CD4-positive, CD25-positive, alpha-beta regulatory T cell (primary cell): ENCODE results near the gene PRKCQ. TPM values are rescaled to one million over a fixed set of nuclear protein-coding genes. Genes with fewer than 3 reads are reported as not detected.

Experiments
- ATAC-seq, 2 donors: fragments of 150-1000 bp; cut with Tn5 transposase; one replicate each; pipeline ENCODE4 v1.10.0; 2021; ENCODE audit warnings: low read depth in 2 of 2, moderate number of reproducible peaks in 2 of 2, moderate library complexity in 1 of 2
- DNase-seq, 3 donors: peaks; one replicate each; pipeline versions ENCODE4 v3.0.0 to v3.0.0-alpha.2; 2012 to 2022; ENCODE audit warnings: mixed read lengths in 1 of 3
- H3K27ac ChIP-seq: one replicate; pipeline ENCODE4 v1.7.0; 2013; ENCODE audit warnings: mild to moderate bottlenecking, low read length; ENCODE audit not compliant: insufficient read depth, poor library complexity, severe bottlenecking
- H3K27me3 ChIP-seq: one replicate; pipeline ENCODE4 v1.7.0; 2013; ENCODE audit warnings: low read length; ENCODE audit not compliant: control insufficient read depth, insufficient read depth
- H3K36me3 ChIP-seq: one replicate; pipeline ENCODE4 v1.7.0; 2013; ENCODE audit warnings: mild to moderate bottlenecking, low read length, moderate library complexity; ENCODE audit not compliant: control insufficient read depth, insufficient read depth
- H3K4me1 ChIP-seq: 2 replicates; pipeline ENCODE4 v1.7.0; 2013; ENCODE audit warnings: mild to moderate bottlenecking, low read length; ENCODE audit not compliant: insufficient read depth, control insufficient read depth, poor library complexity, severe bottlenecking
- H3K4me3 ChIP-seq: one replicate; pipeline ENCODE4 v1.7.0; 2013; ENCODE audit warnings: low read depth, mild to moderate bottlenecking, low read length, moderate library complexity
- H3K9me3 ChIP-seq, 2 experiments: 1 replicate in 1 of 2; 2 replicates in 1 of 2; pipeline ENCODE4 v1.7.0; 2013; ENCODE audit warnings: low read length in 2 of 2, mild to moderate bottlenecking in 1 of 2, moderate library complexity in 1 of 2; ENCODE audit not compliant: control insufficient read depth in 2 of 2
- H3K27ac Mint-ChIP-seq, 3 donors: one replicate each; pipeline ENCODE4 v1.8.0; 2020 to 2022; ENCODE audit warnings: mild to moderate bottlenecking in 3 of 3, mixed read lengths in 3 of 3, moderate library complexity in 2 of 3
- H3K27me3 Mint-ChIP-seq: one replicate; pipeline ENCODE4 v1.8.0; 2022; ENCODE audit warnings: mild to moderate bottlenecking, mixed read lengths
- H3K36me3 Mint-ChIP-seq: one replicate; pipeline ENCODE4 v1.8.0; 2020; ENCODE audit warnings: mixed read lengths
- H3K4me1 Mint-ChIP-seq, 4 donors: one replicate each; pipeline ENCODE4 v1.8.0; 2020 to 2022; ENCODE audit warnings: mixed read lengths in 4 of 4, mild to moderate bottlenecking in 1 of 4
- H3K4me3 Mint-ChIP-seq, 4 donors: one replicate each; pipeline ENCODE4 v1.8.0; 2020 to 2022; ENCODE audit warnings: mild to moderate bottlenecking in 4 of 4, mixed read lengths in 4 of 4, moderate library complexity in 3 of 4
- H3K9me3 Mint-ChIP-seq, 7 donors: one replicate each; pipeline ENCODE4 v1.8.0; 2020 to 2022; ENCODE audit warnings: mixed read lengths in 7 of 7, mild to moderate bottlenecking in 3 of 7, moderate library complexity in 2 of 7
- polyA plus RNA-seq, 4 donors: library from polyadenylated mRNA; unstranded; fragments of 300-500 nt; fragmentation: Illumina TruSeq; gene quantifications; one replicate each; pipeline ENCODE4 v1.2.3, GENCODE V29; 2021
- total RNA-seq: library from RNA; stranded (reverse); gene quantifications from one replicate; pipeline ENCODE4 v1.2.3, GENCODE V29; 2022

PRKCQ gene
- total and polyA plus RNA-seq, 5 donors from 2014 or later = 62.4 to 87.3 (median 69.2) TPM

- H3K4me1 Mint-ChIP-seq = peaks cover 51 to 80% (median 58%) of the 10 kb centered on the region in 4 donors
- H3K4me3 Mint-ChIP-seq = no peak overlapping the region
- peaks cover 55% of the 10 kb centered on the region for H3K36me3 Mint-ChIP-seq
Measured at GRCh38 chr10:6514180-6514579, 65.9 kb downstream of the PRKCQ start.

DNA sequence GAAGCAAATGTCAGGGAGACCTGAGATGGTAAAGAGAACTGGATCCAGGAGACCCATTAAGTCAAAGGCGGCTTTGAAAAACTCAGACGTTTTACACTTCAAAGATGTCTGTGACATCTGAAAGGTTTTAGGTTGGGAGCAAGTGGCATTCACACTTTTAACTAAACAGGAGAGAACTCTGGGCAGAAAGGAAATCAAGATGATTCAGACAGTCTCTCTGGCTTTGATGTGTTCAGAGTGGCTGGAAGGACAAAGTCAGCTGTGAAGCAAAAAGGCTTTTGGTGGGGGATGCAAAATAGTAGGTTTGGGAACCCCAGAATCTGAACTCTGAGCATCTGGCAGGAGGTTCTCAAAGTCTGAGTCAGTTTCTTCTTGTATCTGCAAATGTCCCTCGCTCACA is 66.6 kb downstream of the PRKCQ start:
- Mint-ChIP-seq H3K9me3 (peaks cover 0 to 3% (median 0%) of the 10 kb centered on the region in 7 donors), H3K36me3 (peaks cover 59% of the 10 kb centered on the region), H3K27ac (peak overlapping the region; percentile 32 to 85 (median 70)), H3K4me1 (peaks cover 49 to 74% (median 57%) of the 10 kb centered on the region in 4 donors), H3K4me3 (peak overlapping the region in 1 of 4 donors; percentile 1), H3K27me3 (no peaks in the 10 kb centered on the region)
- DNase-seq (peak in 1 of 3 donors; percentile 11), ATAC-seq (no peak)
- Histone ChIP-seq H3K27me3 (no peaks in the 10 kb centered on the region), H3K36me3 (peaks cover 64% of the 10 kb centered on the region), H3K27ac (peak overlapping the region; percentile 15), H3K9me3 (no peaks in the 10 kb centered on the region), H3K4me1 (peaks cover 34% of the 10 kb centered on the region), H3K4me3 (no peak overlapping the region)

More at GRCh38 chr10:6514180-6514579, 65.9 kb downstream of the PRKCQ start:
- Mint-ChIP-seq H3K27ac (peak overlapping the region in 2 of 3 donors; percentile 52 to 95), H3K27me3 (no peaks in the 10 kb centered on the region), H3K9me3 (peaks cover 0 to 3% (median 0%) of the 10 kb centered on the region in 7 donors)
- Histone ChIP-seq H3K27ac (peak overlapping the region; percentile 15), H3K27me3 (no peaks in the 10 kb centered on the region), H3K36me3 (peaks cover 57% of the 10 kb centered on the region), H3K9me3 (no peaks in the 10 kb centered on the region), H3K4me3 (no peak overlapping the region), H3K4me1 (peaks cover 40% of the 10 kb centered on the region)
- no peak for DNase-seq
- no peak for ATAC-seq

GRCh38 chr10:6512182-6512581 is 67.9 kb downstream of the PRKCQ start:
- no peak for ATAC-seq
- peaks cover 0 to 3% (median 0%) of the 10 kb centered on the region in 7 donors for H3K9me3 Mint-ChIP-seq

GRCh38 chr10:6511347-6511746 is 68.7 kb downstream of the PRKCQ start:
- H3K4me1 ChIP-seq = peaks cover 33% of the 10 kb centered on the region

More at GRCh38 chr10:6512182-6512581, 67.9 kb downstream of the PRKCQ start:
- H3K4me1 Mint-ChIP-seq = peaks cover 51 to 78% (median 63%) of the 10 kb centered on the region in 4 donors
- H3K27me3 Mint-ChIP-seq = no peaks in the 10 kb centered on the region
- Histone ChIP-seq H3K4me3 (no peak overlapping the region), H3K9me3 (no peaks in the 10 kb centered on the region), H3K27ac (no peak overlapping the region), H3K36me3 (peaks cover 75% of the 10 kb centered on the region), H3K4me1 (peaks cover 38% of the 10 kb centered on the region), H3K27me3 (no peaks in the 10 kb centered on the region)
- no peak overlapping the region for H3K4me3 Mint-ChIP-seq
- H3K27ac Mint-ChIP-seq = peak overlapping the region in 2 of 3 donors; percentile 65 to 85
- H3K36me3 Mint-ChIP-seq = peaks cover 65% of the 10 kb centered on the region
- DNase-seq = no peak

GRCh38 chr10:6507311-6507710 is 72.8 kb downstream of the PRKCQ start:
- H3K27me3 Mint-ChIP-seq = no peaks in the 10 kb centered on the region
- H3K9me3 ChIP-seq = no peaks in the 10 kb centered on the region
- peaks cover 40 to 62% (median 48%) of the 10 kb centered on the region in 4 donors for H3K4me1 Mint-ChIP-seq
- peak overlapping the region in 2 of 4 donors; percentile 4 to 5 for H3K4me3 Mint-ChIP-seq
- peaks cover 70% of the 10 kb centered on the region for H3K36me3 ChIP-seq
- DNase-seq (peak in 1 of 3 donors; percentile 81), ATAC-seq (peak; percentile 71 to 75)
- peak overlapping the region; percentile 21 for H3K4me3 ChIP-seq
- peaks cover 58% of the 10 kb centered on the region for H3K36me3 Mint-ChIP-seq
- H3K27me3 ChIP-seq = no peaks in the 10 kb centered on the region
- H3K27ac ChIP-seq = peak overlapping the region; percentile 47
- H3K9me3 Mint-ChIP-seq = peaks cover 0 to 3% (median 0%) of the 10 kb centered on the region in 7 donors
- H3K4me1 ChIP-seq = peaks cover 17% of the 10 kb centered on the region
- H3K27ac Mint-ChIP-seq = peak overlapping the region; percentile 74 to 88 (median 84)

More at GRCh38 chr10:6511347-6511746, 68.7 kb downstream of the PRKCQ start:
- no peaks in the 10 kb centered on the region for H3K9me3 ChIP-seq
- peaks cover 0 to 3% (median 0%) of the 10 kb centered on the region in 7 donors for H3K9me3 Mint-ChIP-seq
- H3K4me3 ChIP-seq = no peak overlapping the region
- H3K36me3 ChIP-seq = peaks cover 83% of the 10 kb centered on the region
- peaks cover 48 to 74% (median 59%) of the 10 kb centered on the region in 4 donors for H3K4me1 Mint-ChIP-seq
- ATAC-seq = no peak
- no peaks in the 10 kb centered on the region for H3K27me3 Mint-ChIP-seq
- H3K4me3 Mint-ChIP-seq = no peak overlapping the region
- no peaks in the 10 kb centered on the region for H3K27me3 ChIP-seq
- H3K27ac Mint-ChIP-seq = peak overlapping the region in 1 of 3 donors; percentile 85
- H3K36me3 Mint-ChIP-seq = peaks cover 68% of the 10 kb centered on the region
- H3K27ac ChIP-seq = no peak overlapping the region
- no peak for DNase-seq

- Mint-ChIP-seq H3K36me3 (peaks cover 54% of the 10 kb centered on the region), H3K27me3 (no peaks in the 10 kb centered on the region), H3K4me3 (no peak overlapping the region), H3K27ac (peak overlapping the region in 1 of 3 donors; percentile 68), H3K9me3 (no peaks in the 10 kb centered on the region), H3K4me1 (peaks cover 36 to 58% (median 46%) of the 10 kb centered on the region in 4 donors)
- DNase-seq (no peak), ATAC-seq (no peak)
- Histone ChIP-seq H3K9me3 (no peaks in the 10 kb centered on the region), H3K27me3 (no peaks in the 10 kb centered on the region), H3K27ac (no peak overlapping the region), H3K36me3 (peaks cover 68% of the 10 kb centered on the region), H3K4me1 (peaks cover 17% of the 10 kb centered on the region), H3K4me3 (no peak overlapping the region)
Measured at GRCh38 chr10:6505300-6505699, 74.8 kb downstream of the PRKCQ start.

DNA sequence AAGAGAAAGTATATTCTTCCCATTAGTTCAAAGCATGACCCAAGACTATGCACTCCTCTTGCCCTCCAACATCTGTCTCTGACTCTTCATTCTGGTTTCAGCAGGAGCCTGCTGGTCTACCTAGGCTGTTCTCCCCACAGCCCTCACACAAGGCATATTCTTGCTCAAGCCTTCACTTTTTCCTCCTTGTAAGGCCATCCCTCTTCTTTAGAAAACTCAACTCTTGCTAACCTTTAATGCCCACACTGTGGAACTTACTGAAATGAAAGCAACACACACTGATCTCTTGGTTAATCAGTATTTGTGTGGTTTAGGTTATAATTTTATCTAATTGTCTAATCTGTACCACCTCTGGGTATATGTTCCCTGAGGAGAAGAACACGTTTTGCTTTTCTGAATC is 75.8 kb downstream of the PRKCQ start:
- no peak overlapping the region for H3K4me3 ChIP-seq
- peak overlapping the region; percentile 75 to 93 (median 88) for H3K27ac Mint-ChIP-seq
- no peaks in the 10 kb centered on the region for H3K9me3 Mint-ChIP-seq
- peaks cover 17% of the 10 kb centered on the region for H3K4me1 ChIP-seq
- no peaks in the 10 kb centered on the region for H3K27me3 Mint-ChIP-seq
- peaks cover 48% of the 10 kb centered on the region for H3K36me3 Mint-ChIP-seq
- ATAC-seq (no peak), DNase-seq (no peak)
- no peaks in the 10 kb centered on the region for H3K9me3 ChIP-seq
- peak overlapping the region in 2 of 4 donors; percentile 13 to 36 for H3K4me3 Mint-ChIP-seq
- peaks cover 38 to 65% (median 44%) of the 10 kb centered on the region in 4 donors for H3K4me1 Mint-ChIP-seq
- H3K27me3 ChIP-seq = no peaks in the 10 kb centered on the region
- peaks cover 68% of the 10 kb centered on the region for H3K36me3 ChIP-seq
- H3K27ac ChIP-seq = peak overlapping the region; percentile 43

DNA sequence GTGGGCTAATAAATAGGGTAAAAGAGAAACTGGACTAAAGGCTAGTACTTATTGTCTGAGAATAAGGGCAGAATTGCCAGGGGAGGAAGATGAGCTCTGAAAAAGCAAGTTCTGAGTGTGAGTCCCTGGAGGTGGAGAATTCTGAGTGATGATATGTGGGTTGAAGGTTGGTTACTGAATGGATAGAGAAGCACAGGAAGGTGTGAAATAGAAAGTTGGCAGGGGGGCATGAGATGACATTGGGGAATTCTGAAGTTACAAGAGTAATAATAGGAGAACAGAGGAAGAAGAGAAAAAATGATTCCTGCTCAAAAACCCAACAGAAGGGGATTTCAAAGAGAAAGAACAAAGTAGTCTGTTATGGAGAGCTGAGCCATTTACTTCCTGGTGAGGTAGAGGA is 76.9 kb downstream of the PRKCQ start:
- no peaks in the 10 kb centered on the region for H3K27me3 Mint-ChIP-seq
- H3K27ac Mint-ChIP-seq = peak overlapping the region; percentile 33 to 93 (median 92)
- peaks cover 44 to 71% (median 47%) of the 10 kb centered on the region in 4 donors for H3K4me1 Mint-ChIP-seq
- peaks cover 52% of the 10 kb centered on the region for H3K36me3 Mint-ChIP-seq
- no peaks in the 10 kb centered on the region for H3K9me3 ChIP-seq
- H3K4me3 ChIP-seq = no peak overlapping the region
- ATAC-seq (no peak), DNase-seq (no peak)
- no peak overlapping the region for H3K4me3 Mint-ChIP-seq
- peaks cover 25% of the 10 kb centered on the region for H3K4me1 ChIP-seq
- peaks cover 67% of the 10 kb centered on the region for H3K36me3 ChIP-seq
- H3K27me3 ChIP-seq = no peaks in the 10 kb centered on the region
- peak overlapping the region; percentile 35 for H3K27ac ChIP-seq
- peaks cover 0 to 2% (median 0%) of the 10 kb centered on the region in 7 donors for H3K9me3 Mint-ChIP-seq
